GM12865 (cell line): ENCODE results near the gene PCBD1.

Source experiments
- DNase-seq: peaks from one replicate; pipeline ENCODE4 v3.0.0; 2010; ENCODE audit warnings: low read depth
- H3K4me3 ChIP-seq: 2 replicates; pipeline ENCODE4 v1.5.1; 2011; ENCODE audit warnings: mild to moderate bottlenecking, low read depth, low read length, control low read depth
- TF ChIP-seq, protein P1 (sequence below): IDR thresholded peaks from 2 replicates; pipeline ENCODE4 v1.5.1; 2011; ENCODE audit warnings: low read length, control low read depth, low read depth, inconsistent platforms; ENCODE audit not compliant: insufficient read depth; ENCODE audit errors: missing control alignments

The PCBD1 gene

DNA sequence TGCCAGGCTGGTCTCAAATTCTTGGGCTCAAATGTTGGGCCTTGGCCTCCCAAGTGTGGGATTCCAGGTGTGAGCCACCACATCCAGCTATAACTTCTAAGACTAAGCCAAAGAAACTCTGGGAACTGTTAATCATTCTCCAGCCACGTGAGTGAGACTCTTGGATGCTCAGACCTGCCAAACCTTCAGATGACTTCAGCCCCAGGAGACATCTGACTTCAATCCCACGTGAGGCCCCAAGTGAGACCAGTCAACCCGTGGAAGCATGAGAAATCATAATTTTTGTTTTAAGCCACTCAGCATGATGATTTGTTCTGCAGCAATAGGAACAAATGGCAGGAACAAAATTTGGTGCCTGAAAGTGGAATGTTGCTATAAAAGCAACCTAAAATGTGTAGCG is 4.3 kb upstream of the PCBD1 start:
- H3K4me3 ChIP-seq: no peak overlapping the region
- DNase-seq: no peak
- TF ChIP-seq, protein P1, sequence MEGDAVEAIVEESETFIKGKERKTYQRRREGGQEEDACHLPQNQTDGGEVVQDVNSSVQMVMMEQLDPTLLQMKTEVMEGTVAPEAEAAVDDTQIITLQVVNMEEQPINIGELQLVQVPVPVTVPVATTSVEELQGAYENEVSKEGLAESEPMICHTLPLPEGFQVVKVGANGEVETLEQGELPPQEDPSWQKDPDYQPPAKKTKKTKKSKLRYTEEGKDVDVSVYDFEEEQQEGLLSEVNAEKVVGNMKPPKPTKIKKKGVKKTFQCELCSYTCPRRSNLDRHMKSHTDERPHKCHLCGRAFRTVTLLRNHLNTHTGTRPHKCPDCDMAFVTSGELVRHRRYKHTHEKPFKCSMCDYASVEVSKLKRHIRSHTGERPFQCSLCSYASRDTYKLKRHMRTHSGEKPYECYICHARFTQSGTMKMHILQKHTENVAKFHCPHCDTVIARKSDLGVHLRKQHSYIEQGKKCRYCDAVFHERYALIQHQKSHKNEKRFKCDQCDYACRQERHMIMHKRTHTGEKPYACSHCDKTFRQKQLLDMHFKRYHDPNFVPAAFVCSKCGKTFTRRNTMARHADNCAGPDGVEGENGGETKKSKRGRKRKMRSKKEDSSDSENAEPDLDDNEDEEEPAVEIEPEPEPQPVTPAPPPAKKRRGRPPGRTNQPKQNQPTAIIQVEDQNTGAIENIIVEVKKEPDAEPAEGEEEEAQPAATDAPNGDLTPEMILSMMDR: no peak

DNA sequence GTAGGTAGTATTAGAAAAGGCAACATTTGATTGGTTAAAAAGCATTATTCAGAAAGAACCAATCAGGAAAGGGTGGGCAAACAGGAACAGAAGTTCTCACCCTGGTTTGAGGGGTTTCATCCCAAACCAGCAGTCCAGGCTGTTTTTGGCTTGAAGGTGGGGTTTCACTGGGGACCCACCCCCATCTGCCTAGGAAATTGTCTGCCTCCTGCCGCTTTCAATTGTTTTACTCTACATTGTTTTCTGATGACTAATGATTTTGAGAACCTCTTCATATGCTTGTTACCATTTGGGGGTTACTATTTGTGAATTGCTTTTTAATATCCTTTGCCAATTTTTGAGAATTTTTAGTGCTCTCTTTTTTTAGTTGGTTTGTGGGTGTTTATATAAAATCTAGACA is 3.3 kb upstream of the PCBD1 start:
- DNase-seq: no peak
- TF ChIP-seq, protein P1: no peak

DNA sequence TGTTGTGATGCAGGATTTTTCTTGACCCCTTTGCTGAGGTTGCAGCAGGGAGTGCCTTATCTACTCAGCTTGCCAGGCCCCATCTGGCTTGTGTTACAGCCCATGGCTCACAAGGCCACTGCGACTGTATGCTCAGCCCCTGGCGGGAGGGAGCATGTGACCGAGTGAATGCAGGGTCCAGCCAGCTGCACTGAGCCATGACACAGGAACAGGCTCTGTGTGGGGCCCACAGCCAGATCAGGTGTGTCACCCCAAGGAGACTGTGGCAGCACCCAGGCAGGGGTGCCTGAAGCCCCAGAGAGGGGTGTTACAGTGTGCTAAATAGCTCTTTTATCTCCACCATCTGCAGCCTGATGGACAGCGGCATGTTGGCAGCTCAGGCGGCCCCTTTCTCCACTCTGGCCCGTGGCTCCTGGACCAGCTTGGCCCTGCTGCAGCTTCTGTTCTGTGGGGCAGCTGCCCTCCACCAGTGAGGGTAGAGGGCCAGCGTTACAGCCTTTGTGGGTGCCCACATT is 2.6 kb upstream of the PCBD1 start:
- no peak overlapping the region for H3K4me3 ChIP-seq
- no peak for DNase-seq
- TF ChIP-seq, protein P1: no peak

More for the DNA sequence above, 3.3 kb upstream of the PCBD1 start:
- no peak overlapping the region for H3K4me3 ChIP-seq

DNA sequence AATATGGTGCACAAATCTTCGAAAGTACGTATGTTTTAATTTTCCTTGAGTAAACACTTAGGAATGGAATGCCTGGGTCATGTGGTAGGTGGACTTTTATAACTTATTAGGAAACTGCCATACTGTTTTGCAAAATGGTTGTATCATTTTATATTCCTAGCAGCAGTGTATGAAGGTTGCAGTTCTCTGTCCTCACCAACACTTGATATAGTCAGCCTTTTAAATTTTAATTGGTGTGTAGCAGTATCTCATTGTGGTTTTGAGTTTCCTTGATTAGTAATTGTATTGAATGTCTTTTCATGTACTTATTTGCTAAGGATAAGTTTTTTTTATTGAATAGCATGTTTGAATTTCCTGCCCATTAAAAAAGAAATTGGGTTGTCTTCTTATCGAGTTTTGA is 926 bp upstream of the PCBD1 start:
- DNase-seq: no peak
- H3K4me3 ChIP-seq: no peak overlapping the region
- TF ChIP-seq, protein P1: no peak

DNA sequence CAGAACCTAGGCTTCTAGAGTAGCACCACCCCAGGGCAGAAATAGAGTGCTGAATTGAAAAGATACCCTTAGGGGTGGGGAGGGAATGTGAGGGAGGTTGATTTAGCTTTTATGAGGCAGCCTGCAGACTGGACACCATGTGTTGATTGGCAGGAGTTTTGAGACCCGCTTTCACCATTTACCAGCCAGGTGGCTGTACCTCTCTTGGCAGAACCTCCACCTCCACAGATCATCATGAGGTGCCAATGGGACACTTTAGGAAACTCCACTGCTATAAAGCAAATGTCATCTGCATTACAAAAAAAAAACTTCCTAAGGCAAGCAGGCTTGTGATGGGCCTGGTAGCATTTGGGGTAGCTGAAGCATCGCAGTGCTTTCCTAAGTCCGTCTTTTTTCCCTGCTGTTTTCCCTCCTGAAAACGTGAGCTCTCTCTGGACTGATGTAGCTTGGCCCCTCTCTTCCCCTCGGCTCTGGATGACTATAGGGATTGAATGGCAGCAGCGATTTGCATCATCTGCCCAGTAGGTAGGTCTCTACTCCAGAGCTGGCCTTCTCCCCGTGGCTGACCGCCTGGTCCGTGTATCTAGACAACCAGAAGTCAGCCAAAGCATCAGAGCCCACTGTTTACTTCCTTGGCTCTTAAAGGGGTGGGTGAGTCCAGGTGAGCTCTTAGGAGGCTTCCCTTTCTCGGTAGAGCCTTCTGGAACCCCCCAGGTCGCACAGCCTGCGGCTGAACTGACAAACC is 1.3 kb downstream of the PCBD1 start:
- H3K4me3 ChIP-seq: peak overlapping the region; percentile 93

DNA sequence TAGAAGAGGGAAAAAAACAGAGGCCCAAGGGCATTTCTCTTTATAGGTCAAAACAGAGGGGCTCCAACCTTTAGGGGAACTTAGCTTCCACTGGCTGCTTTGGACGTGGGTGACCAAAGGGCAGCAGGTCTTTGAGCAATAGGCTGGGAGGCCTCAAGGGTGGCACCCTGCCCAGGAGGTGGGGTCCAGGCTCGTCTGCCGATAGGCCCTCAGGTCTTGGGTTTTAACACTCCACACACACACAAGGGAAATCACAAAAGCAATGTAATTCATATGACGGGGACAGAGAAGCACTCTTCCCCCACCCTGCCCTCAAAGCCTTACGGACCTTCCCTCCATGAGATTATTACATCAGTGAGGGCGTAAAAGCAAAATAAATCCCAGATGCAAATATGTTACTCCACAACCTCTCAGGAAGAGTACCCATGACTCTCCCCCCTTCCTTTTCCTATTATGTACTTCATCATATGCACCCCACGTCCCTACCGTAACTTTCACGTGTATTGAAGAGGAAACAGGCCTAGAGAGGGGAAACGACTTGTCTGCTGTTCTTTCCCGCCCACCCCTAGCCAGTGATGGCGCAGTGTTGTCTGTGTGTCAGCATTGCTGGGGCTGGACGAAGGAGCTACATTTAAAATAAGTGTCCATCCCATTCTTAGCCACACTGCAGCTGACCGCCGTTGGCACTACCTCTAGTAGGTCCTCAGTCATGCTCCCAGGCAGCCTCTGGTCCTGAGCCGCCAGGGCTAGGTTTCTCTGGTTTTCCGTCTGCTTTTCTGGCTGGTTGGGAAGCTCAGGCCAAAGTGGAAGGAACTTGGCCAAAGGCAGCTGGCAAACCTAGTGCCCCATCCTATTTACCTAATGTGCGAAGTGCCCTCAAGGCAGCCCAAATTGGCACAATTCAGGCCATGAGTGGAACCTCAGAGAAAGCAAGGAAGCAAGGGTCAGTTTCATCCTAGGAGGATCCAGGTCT is 2.1 kb downstream of the PCBD1 start:
- DNase-seq: no peak
- TF ChIP-seq, protein P1: no peak
- H3K4me3 ChIP-seq: no peak overlapping the region

More for the DNA sequence above, 1.3 kb downstream of the PCBD1 start:
- no peak for DNase-seq
- TF ChIP-seq, protein P1: no peak
